Measurements from ENCODE around the gene NSG2. TPM values are rescaled to one million over a fixed set of nuclear protein-coding genes. Genes with fewer than 3 reads are reported as not detected.

NSG2 gene
- total RNA-seq, 1 donor from 2014 or later = not detected

GRCh38 chr5:174059247-174059646 is 13.7 kb downstream of the NSG2 start:
- no peak for DNase-seq (ENCODE audit: low read depth, low spot score)

GRCh38 chr5:174063082-174063756 is 17.7 kb downstream of the NSG2 start:
- no peak for DNase-seq (ENCODE audit: low read depth, low spot score)

- DNase-seq (ENCODE audit: low read depth, low spot score) = no peak
Observed at GRCh38 chr5:174064171-174064570, 18.7 kb downstream of the NSG2 start.

GRCh38 chr5:174065528-174066197 is 20.2 kb downstream of the NSG2 start:
- DNase-seq (ENCODE audit: low read depth, low spot score) = no peak

- no peak for DNase-seq (ENCODE audit: low read depth, low spot score)
Observed at GRCh38 chr5:174067499-174067898, 22.0 kb downstream of the NSG2 start.

- DNase-seq (ENCODE audit: low read depth, low spot score) = no peak
Observed at GRCh38 chr5:174071484-174071883, 26.0 kb downstream of the NSG2 start.

- DNase-seq (ENCODE audit: low read depth, low spot score) = no peak
Observed at GRCh38 chr5:174073122-174073660, 27.7 kb downstream of the NSG2 start.

GRCh38 chr5:174074369-174074768 is 28.9 kb downstream of the NSG2 start:
- DNase-seq (ENCODE audit: low read depth, low spot score) = no peak

- no peak for DNase-seq (ENCODE audit: low read depth, low spot score)
Observed at GRCh38 chr5:174078416-174078815, 32.9 kb downstream of the NSG2 start.

GRCh38 chr5:174082286-174082685 is 36.8 kb downstream of the NSG2 start:
- DNase-seq (ENCODE audit: low read depth, low spot score) = no peak

- DNase-seq (ENCODE audit: low read depth, low spot score) = no peak
Observed at GRCh38 chr5:174083056-174083827, 37.7 kb downstream of the NSG2 start.

- no peak for DNase-seq (ENCODE audit: low read depth, low spot score)
Observed at GRCh38 chr5:174084691-174085154, 39.2 kb downstream of the NSG2 start.

- no peak for DNase-seq (ENCODE audit: low read depth, low spot score)
Observed at GRCh38 chr5:174086751-174087150, 41.2 kb downstream of the NSG2 start.

- no peak for DNase-seq (ENCODE audit: low read depth, low spot score)
Observed at GRCh38 chr5:174087783-174088182, 42.3 kb downstream of the NSG2 start.

- no peak for DNase-seq (ENCODE audit: low read depth, low spot score)
Observed at GRCh38 chr5:174090129-174090528, 44.6 kb downstream of the NSG2 start.

- no peak for DNase-seq (ENCODE audit: low read depth, low spot score)
Observed at GRCh38 chr5:174093123-174093522, 47.6 kb downstream of the NSG2 start.

GRCh38 chr5:174094857-174095606 is 49.5 kb downstream of the NSG2 start:
- no peak for DNase-seq (ENCODE audit: low read depth, low spot score)

- DNase-seq (ENCODE audit: low read depth, low spot score) = no peak
Observed at GRCh38 chr5:174096619-174097018, 51.1 kb downstream of the NSG2 start.

GRCh38 chr5:174097486-174098185 is 52.1 kb downstream of the NSG2 start:
- no peak for DNase-seq (ENCODE audit: low read depth, low spot score)

GRCh38 chr5:174098694-174099093 is 53.2 kb downstream of the NSG2 start:
- no peak for DNase-seq (ENCODE audit: low read depth, low spot score)

- no peak for DNase-seq (ENCODE audit: low read depth, low spot score)
Observed at GRCh38 chr5:174100490-174100889, 55.0 kb downstream of the NSG2 start.
